Endothelial cell (in vitro differentiated cells): Measurements from ENCODE around the gene TELO2. TPM values are rescaled to one million over a fixed set of nuclear protein-coding genes. Genes with fewer than 3 reads are reported as not detected.

ENCODE experiments used
- DNase-seq: peaks from one replicate; pipeline ENCODE4 v3.0.0; 2021; ENCODE audit warnings: low spot score
- H3K27ac Mint-ChIP-seq: one replicate; pipeline ENCODE4 v1.8.0; 2021; ENCODE audit warnings: mixed read lengths, inconsistent platforms; ENCODE audit not compliant: unreplicated experiment
- H3K27me3 Mint-ChIP-seq: one replicate; pipeline ENCODE4 v1.8.0; 2021; ENCODE audit warnings: mild to moderate bottlenecking, moderate library complexity, mixed read lengths, inconsistent platforms; ENCODE audit not compliant: unreplicated experiment
- H3K36me3 Mint-ChIP-seq: one replicate; pipeline ENCODE4 v1.8.0; 2021; ENCODE audit warnings: mild to moderate bottlenecking, low read depth, mixed read lengths, inconsistent platforms; ENCODE audit not compliant: unreplicated experiment
- H3K4me1 Mint-ChIP-seq: one replicate; pipeline ENCODE4 v1.8.0; 2021; ENCODE audit warnings: mild to moderate bottlenecking, mixed read lengths, inconsistent platforms; ENCODE audit not compliant: unreplicated experiment
- H3K4me3 Mint-ChIP-seq: one replicate; pipeline ENCODE4 v1.8.0; 2021; ENCODE audit warnings: mild to moderate bottlenecking, mixed read lengths, inconsistent platforms; ENCODE audit not compliant: unreplicated experiment
- H3K9me3 Mint-ChIP-seq: one replicate; pipeline ENCODE4 v1.8.0; 2021; ENCODE audit warnings: mixed read lengths, inconsistent platforms; ENCODE audit not compliant: unreplicated experiment
- CTCF ChIP-seq: fragments of 200-600 bp; sonication (generic); IDR thresholded peaks from one replicate; pipeline ENCODE4 v1.5.0; 2021; ENCODE audit warnings: antibody characterized with exemption; ENCODE audit not compliant: unreplicated experiment
- total RNA-seq: library from RNA; stranded (reverse); fragmentation: NEBNext Ultra II Directional; extraction: Animal tissue kit (Norgen Biotek cat#: 25700); gene quantifications from one replicate; pipeline ENCODE4 v1.2.1, GENCODE V29; 2021; ENCODE audit not compliant: unreplicated experiment

Gene TELO2
- total RNA-seq, 1 donor from 2014 or later: 64.5 TPM

- Mint-ChIP-seq H3K9me3 (no peaks in the 10 kb centered on the region), H3K36me3 (no peaks in the 10 kb centered on the region), H3K4me3 (no peak overlapping the region), H3K27ac (no peak overlapping the region), H3K27me3 (peaks cover 10% of the 10 kb centered on the region), H3K4me1 (peaks cover 12% of the 10 kb centered on the region)
- no peak for DNase-seq
- TF ChIP-seq CTCF: no peak
Measured at GRCh38 chr16:1489077-1489476, 4.1 kb upstream of the TELO2 start.

GRCh38 chr16:1491327-1491726 is 1.8 kb upstream of the TELO2 start:
- Mint-ChIP-seq H3K9me3 (no peaks in the 10 kb centered on the region), H3K27me3 (peaks cover 10% of the 10 kb centered on the region), H3K4me1 (peaks cover 12% of the 10 kb centered on the region), H3K36me3 (no peaks in the 10 kb centered on the region), H3K4me3 (no peak overlapping the region), H3K27ac (no peak overlapping the region)
- DNase-seq: no peak
- TF ChIP-seq CTCF: no peak

- Mint-ChIP-seq H3K27ac (peak overlapping the region; percentile 88), H3K27me3 (peaks cover 13% of the 10 kb centered on the region), H3K4me3 (peak overlapping the region; percentile 95), H3K4me1 (peaks cover 12% of the 10 kb centered on the region), H3K9me3 (no peaks in the 10 kb centered on the region), H3K36me3 (no peaks in the 10 kb centered on the region)
- no peak for DNase-seq
- no peak for TF ChIP-seq CTCF
Measured at GRCh38 chr16:1492082-1492922, 858 bp upstream of the TELO2 start.

GRCh38 chr16:1493746-1494094 is 560 bp downstream of the TELO2 start:
- DNase-seq: no peak
- H3K4me1 Mint-ChIP-seq: peaks cover 8% of the 10 kb centered on the region
- peak overlapping the region; percentile 91 for H3K4me3 Mint-ChIP-seq
- no peaks in the 10 kb centered on the region for H3K9me3 Mint-ChIP-seq
- H3K36me3 Mint-ChIP-seq: peaks cover 7% of the 10 kb centered on the region
- TF ChIP-seq CTCF: no peak
- H3K27ac Mint-ChIP-seq: peak overlapping the region; percentile 64
- H3K27me3 Mint-ChIP-seq: peaks cover 9% of the 10 kb centered on the region

GRCh38 chr16:1494129-1494640 is 1.0 kb downstream of the TELO2 start:
- H3K27me3 Mint-ChIP-seq: peaks cover 9% of the 10 kb centered on the region
- peak overlapping the region; percentile 64 for H3K27ac Mint-ChIP-seq
- peaks cover 7% of the 10 kb centered on the region for H3K36me3 Mint-ChIP-seq
- peaks cover 8% of the 10 kb centered on the region for H3K4me1 Mint-ChIP-seq
- DNase-seq: peak; percentile 48
- no peak for TF ChIP-seq CTCF
- no peaks in the 10 kb centered on the region for H3K9me3 Mint-ChIP-seq
- H3K4me3 Mint-ChIP-seq: peak overlapping the region; percentile 91
